ENCODE results near the gene NIPAL4.

DNA sequence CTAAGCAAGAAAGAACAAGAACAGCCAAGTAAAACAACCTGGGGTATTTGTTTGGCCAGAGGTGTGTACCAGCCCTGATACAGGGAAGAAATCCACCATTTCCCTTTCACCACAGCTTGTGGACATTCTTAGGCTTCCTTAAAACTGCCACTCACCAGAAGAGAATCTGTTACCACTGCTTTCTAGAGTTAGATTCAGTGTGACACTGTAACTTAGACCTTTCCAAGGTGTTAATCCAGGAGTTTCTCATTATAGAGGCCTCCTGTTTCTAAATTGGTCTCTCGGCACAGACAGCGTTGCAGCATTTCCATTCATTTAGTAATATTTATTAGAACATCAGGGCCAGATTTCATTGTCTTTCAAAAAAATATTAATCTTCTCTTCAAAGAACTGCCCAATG is 55.0 kb downstream of the NIPAL4 start:
- TF ChIP-seq, protein P1, sequence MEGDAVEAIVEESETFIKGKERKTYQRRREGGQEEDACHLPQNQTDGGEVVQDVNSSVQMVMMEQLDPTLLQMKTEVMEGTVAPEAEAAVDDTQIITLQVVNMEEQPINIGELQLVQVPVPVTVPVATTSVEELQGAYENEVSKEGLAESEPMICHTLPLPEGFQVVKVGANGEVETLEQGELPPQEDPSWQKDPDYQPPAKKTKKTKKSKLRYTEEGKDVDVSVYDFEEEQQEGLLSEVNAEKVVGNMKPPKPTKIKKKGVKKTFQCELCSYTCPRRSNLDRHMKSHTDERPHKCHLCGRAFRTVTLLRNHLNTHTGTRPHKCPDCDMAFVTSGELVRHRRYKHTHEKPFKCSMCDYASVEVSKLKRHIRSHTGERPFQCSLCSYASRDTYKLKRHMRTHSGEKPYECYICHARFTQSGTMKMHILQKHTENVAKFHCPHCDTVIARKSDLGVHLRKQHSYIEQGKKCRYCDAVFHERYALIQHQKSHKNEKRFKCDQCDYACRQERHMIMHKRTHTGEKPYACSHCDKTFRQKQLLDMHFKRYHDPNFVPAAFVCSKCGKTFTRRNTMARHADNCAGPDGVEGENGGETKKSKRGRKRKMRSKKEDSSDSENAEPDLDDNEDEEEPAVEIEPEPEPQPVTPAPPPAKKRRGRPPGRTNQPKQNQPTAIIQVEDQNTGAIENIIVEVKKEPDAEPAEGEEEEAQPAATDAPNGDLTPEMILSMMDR (conservative IDR thresholded peaks at IDR 0.05 in 1 of 2, IDR thresholded peaks at IDR 0.05 in 1 of 2; ENCODE audit: extremely low read depth in 1 of 2, insufficient read depth in 1 of 2, low read depth in 1 of 2, low read length in 2 of 2), result no peak
- no peak for TF ChIP-seq EZH2 (IDR thresholded peaks at IDR 0.05; ENCODE audit: borderline replicate concordance, low read length)

Data from mammary epithelial cell (primary cell).